ENCODE results near the gene SLC7A4. TPM values are rescaled to one million over a fixed set of nuclear protein-coding genes. Genes with fewer than 3 reads are reported as not detected.

SLC7A4 gene
- total RNA-seq, 1 donor from 2014 or later, result 0.93 TPM

DNA sequence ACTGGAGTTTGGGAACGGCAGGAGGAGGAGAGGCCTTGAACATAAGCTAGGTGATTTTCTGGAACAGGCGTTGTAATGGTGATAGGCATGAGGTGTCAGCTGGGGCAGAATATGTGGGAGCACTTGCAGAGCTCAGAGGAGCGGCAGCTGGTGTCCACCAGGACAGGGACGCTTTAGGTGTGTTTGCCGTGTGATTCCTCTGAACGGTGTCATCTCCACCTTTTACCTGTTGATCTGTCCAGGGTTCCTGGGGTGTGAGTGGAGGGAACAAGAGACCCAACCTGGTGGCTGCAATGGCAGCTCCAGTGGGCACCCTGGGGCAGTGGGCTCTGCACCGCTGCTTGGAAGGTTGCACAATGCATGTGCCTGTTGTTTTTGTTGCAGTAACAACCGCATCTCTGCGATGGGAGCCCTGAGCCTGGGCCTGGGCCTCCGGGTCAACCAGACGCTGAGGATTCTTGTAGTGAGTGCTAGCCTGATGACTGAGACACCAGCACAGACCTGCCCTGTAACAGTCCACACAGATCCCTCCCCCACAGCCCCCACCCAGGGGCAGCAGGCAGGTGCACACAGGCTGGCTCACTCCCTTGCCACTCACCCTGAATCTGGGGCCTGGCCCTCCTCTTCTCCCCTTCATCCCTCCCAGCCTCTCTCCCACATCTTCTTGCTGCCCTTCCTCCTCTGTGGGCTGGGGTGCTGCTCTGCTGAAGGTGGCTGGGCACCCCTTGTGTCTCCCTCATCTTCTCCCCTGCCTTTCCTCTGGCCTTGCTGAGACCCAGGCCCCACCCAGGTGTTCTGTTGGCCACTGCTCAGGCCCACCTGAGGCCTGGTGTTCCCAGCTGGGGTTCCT lies 22.6 kb upstream of the SLC7A4 start:
- Mint-ChIP-seq H3K4me1 (ENCODE audit: low read depth, unreplicated experiment) (peaks cover 16% of the 10 kb centered on the region), H3K36me3 (ENCODE audit: low read depth, unreplicated experiment) (no peaks in the 10 kb centered on the region)
- no peak for FAIRE-seq

DNA sequence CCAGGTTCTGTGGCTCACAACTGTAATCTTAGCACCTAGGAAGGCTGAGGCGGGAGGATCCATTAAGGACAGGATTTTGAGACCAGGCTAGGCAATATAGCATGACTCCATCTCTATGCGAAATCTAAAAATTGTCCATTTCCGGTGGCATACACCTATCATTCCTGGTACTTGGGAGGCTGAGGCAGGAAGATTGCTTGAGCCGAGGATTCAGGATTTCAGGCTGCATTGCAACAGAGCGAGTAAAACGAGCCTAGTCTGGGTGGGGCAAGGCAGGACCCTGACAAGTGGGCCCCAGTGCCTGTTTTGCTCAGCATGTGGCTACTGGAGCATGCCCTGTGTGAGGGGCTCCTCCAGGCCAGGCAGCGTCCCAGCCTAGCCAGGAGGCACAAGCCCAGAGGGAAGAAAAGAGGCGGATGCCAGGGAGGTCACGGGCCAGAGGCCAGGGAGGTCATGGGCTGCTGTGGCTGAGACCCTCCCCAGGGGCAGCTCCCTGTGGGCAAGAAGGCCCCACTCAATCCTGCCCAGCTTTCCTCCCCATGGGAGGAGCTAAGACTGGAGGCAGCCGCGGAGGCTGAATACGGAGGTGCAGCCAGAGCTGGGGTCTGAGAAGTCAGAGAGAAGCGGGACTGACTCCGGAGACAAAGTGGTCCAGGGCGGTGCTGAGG lies 21.8 kb upstream of the SLC7A4 start:
- Histone ChIP-seq H3K79me2 (ENCODE audit: insufficient read depth, low read length) (no peaks in the 10 kb centered on the region), H3K4me3 (ENCODE audit: insufficient read depth, low read depth, low read length) (no peak overlapping the region), H2AFZ (ENCODE audit: low read depth, low read length) (no peak overlapping the region), H3K4me2 (ENCODE audit: low read length) (no peak overlapping the region), H3K4me1 (ENCODE audit: insufficient read depth, low read length) (peaks cover 10% of the 10 kb centered on the region), H4K20me1 (ENCODE audit: insufficient read depth, low read length) (no peaks in the 10 kb centered on the region), H3K27me3 (ENCODE audit: insufficient read depth, low read length) (peaks cover 5% of the 10 kb centered on the region), H3K9ac (ENCODE audit: low read length) (no peak overlapping the region), H3K27ac (ENCODE audit: low read depth, low read length) (no peak overlapping the region), H3K36me3 (ENCODE audit: insufficient read depth, low read length) (no peaks in the 10 kb centered on the region), H3K9me3 (ENCODE audit: insufficient read depth, low read depth, low read length) (no peaks in the 10 kb centered on the region)
- Mint-ChIP-seq H3K9me3 (ENCODE audit: unreplicated experiment) (no peaks in the 10 kb centered on the region), H3K27ac (ENCODE audit: unreplicated experiment) (no peak overlapping the region), H3K4me1 (ENCODE audit: low read depth, unreplicated experiment) (peaks cover 16% of the 10 kb centered on the region), H3K27me3 (ENCODE audit: low read depth, unreplicated experiment) (peaks cover 22% of the 10 kb centered on the region), H3K36me3 (ENCODE audit: low read depth, unreplicated experiment) (no peaks in the 10 kb centered on the region), H3K4me3 (ENCODE audit: unreplicated experiment) (no peak overlapping the region)
- no peak for TF ChIP-seq EZH2 (IDR thresholded peaks at IDR 0.05; ENCODE audit: insufficient read depth, low read length)
- TF ChIP-seq, protein P1, sequence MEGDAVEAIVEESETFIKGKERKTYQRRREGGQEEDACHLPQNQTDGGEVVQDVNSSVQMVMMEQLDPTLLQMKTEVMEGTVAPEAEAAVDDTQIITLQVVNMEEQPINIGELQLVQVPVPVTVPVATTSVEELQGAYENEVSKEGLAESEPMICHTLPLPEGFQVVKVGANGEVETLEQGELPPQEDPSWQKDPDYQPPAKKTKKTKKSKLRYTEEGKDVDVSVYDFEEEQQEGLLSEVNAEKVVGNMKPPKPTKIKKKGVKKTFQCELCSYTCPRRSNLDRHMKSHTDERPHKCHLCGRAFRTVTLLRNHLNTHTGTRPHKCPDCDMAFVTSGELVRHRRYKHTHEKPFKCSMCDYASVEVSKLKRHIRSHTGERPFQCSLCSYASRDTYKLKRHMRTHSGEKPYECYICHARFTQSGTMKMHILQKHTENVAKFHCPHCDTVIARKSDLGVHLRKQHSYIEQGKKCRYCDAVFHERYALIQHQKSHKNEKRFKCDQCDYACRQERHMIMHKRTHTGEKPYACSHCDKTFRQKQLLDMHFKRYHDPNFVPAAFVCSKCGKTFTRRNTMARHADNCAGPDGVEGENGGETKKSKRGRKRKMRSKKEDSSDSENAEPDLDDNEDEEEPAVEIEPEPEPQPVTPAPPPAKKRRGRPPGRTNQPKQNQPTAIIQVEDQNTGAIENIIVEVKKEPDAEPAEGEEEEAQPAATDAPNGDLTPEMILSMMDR (IDR thresholded peaks at IDR 0.05; ENCODE audit: insufficient read depth, low read depth, low read length), result no peak
- FAIRE-seq (no peak), DNase-seq (ENCODE audit: low read depth) (no peak)

More for the DNA sequence above, 22.6 kb upstream of the SLC7A4 start:
- Histone ChIP-seq H3K27ac (ENCODE audit: low read depth, low read length) (no peak overlapping the region), H3K36me3 (ENCODE audit: insufficient read depth, low read length) (no peaks in the 10 kb centered on the region), H3K79me2 (ENCODE audit: insufficient read depth, low read length) (no peaks in the 10 kb centered on the region), H3K27me3 (ENCODE audit: insufficient read depth, low read length) (peaks cover 5% of the 10 kb centered on the region), H3K4me2 (ENCODE audit: low read length) (no peak overlapping the region), H3K9ac (ENCODE audit: low read length) (no peak overlapping the region), H3K9me3 (ENCODE audit: insufficient read depth, low read depth, low read length) (no peaks in the 10 kb centered on the region), H3K4me1 (ENCODE audit: insufficient read depth, low read length) (peaks cover 10% of the 10 kb centered on the region), H4K20me1 (ENCODE audit: insufficient read depth, low read length) (no peaks in the 10 kb centered on the region), H2AFZ (ENCODE audit: low read depth, low read length) (no peak overlapping the region), H3K4me3 (ENCODE audit: insufficient read depth, low read depth, low read length) (no peak overlapping the region)
- TF ChIP-seq EZH2 (IDR thresholded peaks at IDR 0.05; ENCODE audit: insufficient read depth, low read length), result no peak
- TF ChIP-seq, protein P1 (IDR thresholded peaks at IDR 0.05; ENCODE audit: insufficient read depth, low read depth, low read length), result no peak
- Mint-ChIP-seq H3K27ac (ENCODE audit: unreplicated experiment) (no peak overlapping the region), H3K9me3 (ENCODE audit: unreplicated experiment) (no peaks in the 10 kb centered on the region), H3K27me3 (ENCODE audit: low read depth, unreplicated experiment) (peaks cover 20% of the 10 kb centered on the region), H3K4me3 (ENCODE audit: unreplicated experiment) (no peak overlapping the region)
- DNase-seq (ENCODE audit: low read depth), result no peak

Data from astrocyte (in vitro differentiated cells and primary cell).